ENCODE results near the gene PRKCB. TPM values are rescaled to one million over a fixed set of nuclear protein-coding genes. Genes with fewer than 3 reads are reported as not detected.

Gene PRKCB
- polyA plus RNA-seq, 1 experiment = not detected

GRCh38 chr16:23857256-23857880 is 21.6 kb downstream of the PRKCB start:
- ChIA-PET CTCF (interaction anchor here (0.9 kb wide), 1 partner anchor 58 kb away, joined by 4 read pairs; no protein-coding TSS in a partner anchor), POLR2A (no interaction called here)
- TF ChIP-seq CTCF (IDR thresholded peaks at IDR 0.05; ENCODE audit: low read depth, low read length) = no peak

DNA sequence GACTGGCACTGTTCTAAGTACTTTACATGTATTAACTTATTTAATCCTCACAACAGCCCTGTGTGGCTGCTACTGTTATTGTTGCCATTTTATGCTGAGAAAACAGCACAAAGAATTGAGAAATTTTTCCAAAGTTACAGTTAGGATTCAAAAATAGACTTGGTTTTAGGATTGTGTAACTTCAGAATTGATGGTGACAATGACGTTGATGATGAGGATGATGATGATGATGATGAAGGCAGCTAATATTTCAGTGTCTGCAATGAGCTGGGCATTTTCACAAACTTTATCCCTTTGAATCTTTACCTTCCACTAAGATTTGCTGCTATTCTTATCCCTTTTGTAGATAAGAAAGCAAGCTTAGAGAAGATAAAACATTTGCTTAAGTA is 22.1 kb downstream of the PRKCB start:
- H3K9me3 ChIP-seq (ENCODE audit: control insufficient read depth, insufficient read depth, low read length) = no peaks in the 10 kb centered on the region
- no peak for DNase-seq (ENCODE audit: low read depth, low spot score)
- ChIA-PET CTCF (interaction anchor here (0.9 kb wide), 1 partner anchor 58 kb away, joined by 4 read pairs; no protein-coding TSS in a partner anchor), POLR2A (no interaction called here)
- no peak for TF ChIP-seq CTCF (IDR thresholded peaks at IDR 0.05; ENCODE audit: low read depth, low read length)
- H3K27me3 ChIP-seq (ENCODE audit: control insufficient read depth, insufficient read depth, low read length) = no peaks in the 10 kb centered on the region
- H3K4me3 ChIP-seq (ENCODE audit: low read depth, low read length) = no peak overlapping the region
- no peak overlapping the region for H3K27ac ChIP-seq (ENCODE audit: low read depth, low read length)

More at GRCh38 chr16:23857256-23857880, 21.6 kb downstream of the PRKCB start:
- H3K27ac ChIP-seq (ENCODE audit: low read depth, low read length) = no peak overlapping the region
- no peaks in the 10 kb centered on the region for H3K9me3 ChIP-seq (ENCODE audit: control insufficient read depth, insufficient read depth, low read length)
- no peak for DNase-seq (ENCODE audit: low read depth, low spot score)
- no peaks in the 10 kb centered on the region for H3K27me3 ChIP-seq (ENCODE audit: control insufficient read depth, insufficient read depth, low read length)
- H3K4me3 ChIP-seq (ENCODE audit: low read depth, low read length) = no peak overlapping the region

- TF ChIP-seq CTCF (IDR thresholded peaks at IDR 0.05; ENCODE audit: low read depth, low read length) = no peak
- POLR2A ChIA-PET = no interaction called here
Measured at GRCh38 chr16:23858542-23858941, 22.8 kb downstream of the PRKCB start.

GRCh38 chr16:23859713-23860269 is 24.0 kb downstream of the PRKCB start:
- Histone ChIP-seq H3K4me3 (ENCODE audit: low read depth, low read length) (no peak overlapping the region), H3K9me3 (ENCODE audit: control insufficient read depth, insufficient read depth, low read length) (no peaks in the 10 kb centered on the region), H3K27me3 (ENCODE audit: control insufficient read depth, insufficient read depth, low read length) (no peaks in the 10 kb centered on the region), H3K27ac (ENCODE audit: low read depth, low read length) (no peak overlapping the region)
- no peak for DNase-seq (ENCODE audit: low read depth, low spot score)
- CTCF ChIA-PET = no interaction called here
- TF ChIP-seq CTCF (IDR thresholded peaks at IDR 0.05; ENCODE audit: low read depth, low read length) = no peak
- POLR2A ChIA-PET = no interaction called here

More at GRCh38 chr16:23858542-23858941, 22.8 kb downstream of the PRKCB start:
- DNase-seq (ENCODE audit: low read depth, low spot score) = no peak
- CTCF ChIA-PET = interaction anchor here (0.9 kb wide), 1 partner anchor 59 kb away, joined by 4 read pairs; no protein-coding TSS in a partner anchor
- no peaks in the 10 kb centered on the region for H3K27me3 ChIP-seq (ENCODE audit: control insufficient read depth, insufficient read depth, low read length)
- no peak overlapping the region for H3K4me3 ChIP-seq (ENCODE audit: low read depth, low read length)
- no peaks in the 10 kb centered on the region for H3K9me3 ChIP-seq (ENCODE audit: control insufficient read depth, insufficient read depth, low read length)
- H3K27ac ChIP-seq (ENCODE audit: low read depth, low read length) = no peak overlapping the region

DNA sequence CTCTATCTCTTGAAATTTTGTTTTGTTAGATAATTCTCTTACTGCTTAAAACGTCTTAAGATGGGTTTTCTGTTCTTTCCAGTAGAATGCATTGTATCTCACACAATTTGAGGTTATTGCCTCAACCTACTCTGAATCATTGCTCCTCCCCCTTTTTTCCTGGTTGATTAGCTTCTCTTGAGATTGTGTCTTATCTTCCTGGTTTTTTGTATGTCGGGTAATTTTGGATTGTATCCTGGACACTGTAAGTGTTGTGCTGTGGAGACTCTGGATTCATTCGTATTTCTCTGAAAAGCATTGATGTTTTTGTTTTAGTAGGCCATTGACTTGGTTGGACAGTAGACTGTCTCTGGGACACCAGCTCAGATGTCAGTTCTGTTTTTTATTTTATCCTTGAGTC is 26.1 kb downstream of the PRKCB start:
- CTCF ChIA-PET = no interaction called here
- POLR2A ChIA-PET = no interaction called here
- Histone ChIP-seq H3K27ac (ENCODE audit: low read depth, low read length) (no peak overlapping the region), H3K4me3 (ENCODE audit: low read depth, low read length) (no peak overlapping the region), H3K9me3 (ENCODE audit: control insufficient read depth, insufficient read depth, low read length) (no peaks in the 10 kb centered on the region), H3K27me3 (ENCODE audit: control insufficient read depth, insufficient read depth, low read length) (no peaks in the 10 kb centered on the region)
- no peak for TF ChIP-seq CTCF (IDR thresholded peaks at IDR 0.05; ENCODE audit: low read depth, low read length)
- no peak for DNase-seq (ENCODE audit: low read depth, low spot score)

Measured in AG04450 (cell line).